HG03460 (cell line): ENCODE measurements around the gene DELE1.
"Not testable (repeated sequence)": the region's sequence is repeated elsewhere in the genome, so short reads cannot be mapped to it uniquely, and the experiment has no call there.

ENCODE experiments used
- ATAC-seq: cut with Tn5 transposase; IDR thresholded peaks from one replicate; pipeline ENCODE4 v1.9.1; 2021; ENCODE audit not compliant: unreplicated experiment

DELE1 gene

DNA sequence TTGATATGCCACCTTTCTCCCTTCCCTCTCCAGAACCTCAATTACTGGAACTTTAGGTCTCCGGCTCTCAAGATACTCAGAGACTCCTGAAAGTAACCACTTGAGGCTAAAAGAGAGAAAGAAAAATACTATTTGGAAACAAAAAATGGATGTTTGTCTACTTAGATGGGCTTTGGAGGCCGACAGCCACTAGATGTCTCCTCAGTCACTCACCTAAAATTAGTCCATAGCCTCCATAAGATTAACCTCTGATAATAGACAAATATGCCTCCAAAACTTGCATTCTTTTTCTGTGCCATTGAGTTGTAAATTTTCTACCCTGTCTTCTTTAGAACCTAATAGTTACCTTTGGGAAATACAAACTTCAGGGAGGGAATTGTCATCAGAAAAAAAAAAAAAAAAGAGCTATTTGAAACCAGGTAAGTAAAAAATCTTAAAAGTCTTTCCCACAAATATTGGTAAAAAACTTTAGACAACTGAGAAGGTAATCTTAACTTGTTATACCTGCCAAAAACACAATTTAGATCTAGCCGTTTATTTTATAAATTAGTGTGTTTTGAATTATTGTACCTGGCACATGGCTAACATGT, 34.3 kb upstream of the DELE1 start:
- ATAC-seq, result no peak

DNA sequence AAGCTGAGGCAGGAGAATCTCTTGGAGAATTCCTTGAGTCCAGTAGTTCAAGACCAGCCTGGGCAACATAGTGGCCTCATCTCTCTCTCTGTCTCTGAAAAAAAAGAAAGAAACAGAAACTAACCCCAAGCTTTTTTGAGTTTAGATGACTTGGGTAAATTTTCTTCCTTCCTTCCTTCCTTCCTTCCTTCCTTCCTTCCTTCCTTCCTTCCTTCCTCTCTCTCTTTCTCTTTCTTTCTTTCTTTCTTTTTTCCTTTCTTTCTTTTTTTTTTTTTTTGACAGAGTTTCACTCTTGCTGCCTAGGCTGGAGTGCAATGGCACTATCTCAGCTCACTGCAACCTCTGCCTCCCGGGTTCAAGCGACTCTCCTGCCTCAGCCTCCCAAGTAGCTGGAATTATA, 33.2 kb upstream of the DELE1 start:
- ATAC-seq, result not testable (repeated sequence)

DNA sequence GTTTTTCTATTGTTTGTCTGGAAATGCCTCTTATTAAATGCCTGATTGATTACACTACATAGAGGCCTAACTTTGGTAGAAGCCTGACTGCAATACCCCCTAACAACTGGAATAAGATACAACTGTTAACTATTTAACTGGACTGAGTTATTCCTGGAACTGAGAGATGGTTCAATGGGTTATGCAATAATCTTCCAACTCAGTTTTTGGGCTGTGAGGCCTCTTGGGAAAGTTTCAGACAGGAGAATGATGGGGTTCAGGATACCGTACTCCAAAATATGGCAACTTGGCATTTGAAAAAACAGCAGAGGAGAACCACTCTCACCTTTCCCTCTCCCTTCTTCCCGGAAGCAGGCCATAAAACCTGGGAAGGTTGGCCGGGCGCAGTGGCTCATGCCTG, 26.2 kb upstream of the DELE1 start:
- no peak for ATAC-seq

- no peak for ATAC-seq
Observed at GRCh38 chr5:141898448-141899049, 25.1 kb upstream of the DELE1 start.

GRCh38 chr5:141902015-141902814, 21.5 kb upstream of the DELE1 start:
- no peak for ATAC-seq

DNA sequence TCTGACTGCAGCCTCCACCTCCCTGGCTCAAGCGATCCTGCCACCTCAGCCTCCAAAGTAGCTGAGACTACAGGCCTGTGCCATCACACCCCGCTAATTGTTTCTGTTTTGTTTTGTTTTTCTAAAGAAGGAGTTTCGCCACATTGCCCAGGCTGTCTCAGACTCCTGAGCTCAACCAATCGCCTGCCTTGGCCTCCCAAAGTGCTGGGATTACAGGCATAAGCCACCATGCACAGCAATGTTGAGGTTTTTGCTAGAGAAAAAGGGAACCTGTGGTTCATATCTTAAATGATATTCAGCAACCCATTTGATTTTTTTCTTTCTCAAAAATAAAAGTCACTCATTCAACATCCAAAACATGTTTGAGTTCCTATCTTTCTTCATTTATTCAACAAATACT, 20.4 kb upstream of the DELE1 start:
- ATAC-seq, result no peak

GRCh38 chr5:141904551-141904950, 19.1 kb upstream of the DELE1 start:
- no peak for ATAC-seq

DNA sequence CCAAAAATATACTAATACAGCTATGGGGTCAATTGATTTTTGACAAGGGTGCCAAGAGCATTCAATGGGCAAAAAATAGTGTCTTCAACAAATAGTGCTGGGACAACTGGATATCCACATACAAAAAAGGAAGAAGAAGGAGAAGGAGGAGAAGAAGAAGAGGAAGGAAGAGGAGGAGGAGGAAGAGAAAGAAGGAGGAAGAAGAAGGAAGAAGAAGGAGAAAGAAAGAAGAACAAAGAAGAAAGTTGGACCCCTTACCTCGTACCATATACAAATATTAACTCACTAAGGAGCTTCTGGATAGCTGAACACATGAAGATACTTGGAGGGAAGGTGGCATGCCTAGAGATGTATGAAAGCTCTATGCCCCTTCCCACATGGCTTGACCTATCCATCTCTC, 17.2 kb upstream of the DELE1 start:
- ATAC-seq, result no peak

- ATAC-seq, result no peak
Observed at GRCh38 chr5:141906972-141907371, 16.7 kb upstream of the DELE1 start.

GRCh38 chr5:141908796-141909195, 14.9 kb upstream of the DELE1 start:
- no peak for ATAC-seq

DNA sequence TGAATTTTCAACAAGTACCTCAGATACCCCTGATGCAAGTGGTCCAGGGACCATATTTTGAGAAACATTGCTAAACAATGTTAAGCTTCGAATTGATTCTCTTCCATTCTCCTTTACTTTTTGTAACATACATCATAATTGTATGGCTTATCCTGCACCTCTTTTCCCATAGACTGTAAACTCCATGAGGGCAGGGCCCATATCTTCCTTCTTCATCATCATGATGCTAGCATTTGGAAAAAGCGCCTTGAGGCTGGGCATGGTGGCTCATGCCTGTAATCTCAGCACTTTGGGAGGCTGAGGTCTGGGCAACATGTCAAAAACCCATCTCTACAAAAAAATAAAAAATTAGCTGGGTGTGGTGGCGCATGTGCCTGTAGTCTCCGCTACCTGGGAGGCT, 14.5 kb upstream of the DELE1 start:
- no peak for ATAC-seq

GRCh38 chr5:141910271-141910673, 13.4 kb upstream of the DELE1 start:
- no peak for ATAC-seq

DNA sequence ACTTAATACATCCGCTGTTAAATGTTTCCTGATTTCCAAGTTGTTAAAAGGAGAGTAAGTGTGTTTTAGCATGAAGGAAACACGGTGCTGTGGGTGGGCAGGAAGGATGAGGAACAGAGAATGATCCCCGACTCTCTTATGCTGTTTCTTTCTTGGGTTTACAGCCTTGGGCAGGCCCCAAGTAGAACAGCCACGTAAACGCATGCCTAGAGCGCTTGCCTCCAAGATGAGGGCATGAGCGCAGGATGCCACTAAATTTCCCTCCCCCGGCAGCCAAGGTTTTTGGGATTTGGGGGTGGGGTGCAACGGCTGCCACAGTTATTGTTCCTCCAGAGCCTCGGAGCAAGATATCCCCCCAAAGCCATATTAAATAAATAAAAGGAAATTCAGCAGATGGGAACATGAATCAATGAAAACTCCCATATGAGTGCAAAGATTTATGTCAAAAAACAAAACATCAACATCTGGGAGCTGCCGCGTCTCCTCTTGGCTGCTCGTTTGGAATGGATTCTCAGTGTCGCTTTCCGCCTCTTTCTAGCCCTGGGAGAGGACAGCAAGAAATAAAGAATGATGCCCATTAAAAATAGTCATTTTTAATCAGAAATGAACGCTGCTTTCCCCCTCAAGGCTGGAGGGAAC, 10.0 kb upstream of the DELE1 start:
- no peak for ATAC-seq

- peak; percentile 70 for ATAC-seq
Observed at GRCh38 chr5:141914199-141914743, 9.4 kb upstream of the DELE1 start.

DNA sequence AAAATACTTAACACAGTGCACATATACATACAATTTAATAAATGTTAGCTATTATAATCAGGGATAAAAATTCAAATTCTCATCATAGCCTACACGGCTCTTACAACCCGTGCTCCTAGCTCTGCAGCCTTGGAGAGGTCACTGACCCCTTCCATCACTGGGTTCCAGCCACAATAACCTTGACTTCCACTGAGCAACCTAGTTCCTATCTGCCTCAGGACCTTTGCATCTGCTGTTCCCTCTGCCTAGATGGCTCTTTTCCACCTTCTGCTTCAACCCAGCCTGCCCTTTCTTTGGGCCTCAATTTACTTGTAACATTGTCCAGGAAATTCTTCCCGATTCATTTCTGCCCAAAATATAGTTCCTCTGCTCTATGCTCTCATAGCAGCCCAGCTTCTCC, 8.9 kb upstream of the DELE1 start:
- ATAC-seq, result no peak

DNA sequence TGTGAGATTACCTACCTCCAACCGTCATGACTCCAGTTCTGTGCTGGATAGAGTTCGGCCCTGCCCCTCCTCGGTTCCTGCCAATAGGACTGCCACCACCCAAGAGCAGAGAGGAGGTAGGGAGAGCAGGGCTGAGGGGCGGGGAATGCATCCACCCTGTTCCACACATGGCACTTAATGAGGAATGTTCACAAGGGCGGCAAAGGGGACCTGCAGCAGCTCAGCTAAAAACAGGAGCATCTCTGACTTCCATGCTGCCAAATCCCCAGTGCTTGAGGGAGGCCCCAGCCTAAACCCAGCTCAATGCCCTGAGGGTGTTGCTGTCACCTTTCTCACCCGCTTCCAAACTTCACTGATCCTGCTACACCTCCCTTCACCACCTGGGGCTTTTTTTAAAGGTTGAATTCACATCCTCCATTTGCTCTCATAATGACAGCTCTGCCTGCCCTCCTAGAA, 7.8 kb upstream of the DELE1 start:
- no peak for ATAC-seq

DNA sequence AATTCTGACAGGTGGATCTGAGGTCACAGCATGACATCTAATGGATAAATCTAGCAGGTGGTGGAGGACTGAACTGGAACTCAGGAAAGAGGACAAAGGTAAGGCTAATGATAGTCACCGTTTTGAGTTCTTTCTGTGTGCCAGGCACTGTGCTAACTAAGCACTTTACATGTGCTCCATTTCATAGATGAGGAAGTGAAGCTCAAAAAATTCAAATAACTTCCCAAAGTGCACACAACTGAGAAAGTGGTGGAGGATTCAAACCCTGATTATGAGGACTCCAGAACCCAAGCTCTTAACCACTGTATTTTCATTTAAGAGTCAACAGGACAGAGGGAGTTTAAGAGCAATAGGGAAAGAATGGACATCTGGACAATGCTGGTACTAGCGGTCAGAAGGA, 7.1 kb upstream of the DELE1 start:
- no peak for ATAC-seq

DNA sequence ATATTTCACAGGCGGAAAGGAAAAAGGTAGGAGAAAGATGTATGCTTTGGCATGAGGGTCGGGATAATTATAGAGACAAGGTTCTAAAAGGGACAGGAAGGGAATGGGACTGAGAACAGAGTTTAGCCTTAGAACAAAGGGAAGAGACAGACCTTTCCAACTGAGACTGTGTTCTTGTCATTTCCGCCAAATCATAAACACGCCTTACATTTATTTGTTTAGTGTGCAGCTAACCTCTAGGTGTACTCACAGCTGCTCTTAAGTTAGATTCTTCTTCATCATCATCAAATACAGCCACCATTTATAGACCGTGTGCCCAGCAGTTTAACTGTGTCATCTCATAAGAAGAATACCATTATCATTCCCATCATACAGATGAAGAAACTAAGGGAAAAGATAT, 5.9 kb upstream of the DELE1 start:
- ATAC-seq, result no peak

GRCh38 chr5:141919218-141920119, 4.2 kb upstream of the DELE1 start:
- ATAC-seq, result no peak

- ATAC-seq, result no peak
Observed at GRCh38 chr5:141920771-141921170, 2.9 kb upstream of the DELE1 start.
